GM10266 (cell line): ENCODE data around the gene TTLL11.

Experiments
- DNase-seq: peaks from one replicate; pipeline ENCODE4 v3.0.0; 2012; ENCODE audit errors: extremely low spot score
- TF ChIP-seq, protein P1 (sequence below): IDR thresholded peaks from 2 replicates; pipeline ENCODE4 v1.5.1; 2012; ENCODE audit warnings: mild to moderate bottlenecking, low read depth; ENCODE audit not compliant: control insufficient read depth, insufficient read depth; ENCODE audit errors: missing control alignments

TTLL11 gene

DNA sequence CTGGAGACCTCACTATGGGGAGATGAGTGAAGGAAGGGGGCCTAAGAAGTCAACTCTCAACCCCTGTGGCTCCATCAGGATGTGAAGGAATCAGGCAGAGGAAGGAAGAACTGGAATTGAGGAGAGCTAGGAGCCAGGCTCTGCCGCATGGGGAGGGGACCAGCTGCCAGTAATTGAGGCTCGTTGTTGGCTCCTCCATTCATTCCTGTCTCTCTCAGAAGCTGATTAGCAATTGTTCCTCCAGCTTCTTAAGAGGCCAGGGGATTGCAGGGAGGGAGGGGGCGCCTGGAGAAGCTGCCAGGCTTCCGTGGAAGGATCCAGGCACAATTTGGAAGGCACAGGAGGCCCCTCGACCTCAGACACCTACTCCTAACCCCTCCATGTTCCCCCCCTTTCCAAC is 20.5 kb upstream of the TTLL11 start:
- TF ChIP-seq, protein P1, sequence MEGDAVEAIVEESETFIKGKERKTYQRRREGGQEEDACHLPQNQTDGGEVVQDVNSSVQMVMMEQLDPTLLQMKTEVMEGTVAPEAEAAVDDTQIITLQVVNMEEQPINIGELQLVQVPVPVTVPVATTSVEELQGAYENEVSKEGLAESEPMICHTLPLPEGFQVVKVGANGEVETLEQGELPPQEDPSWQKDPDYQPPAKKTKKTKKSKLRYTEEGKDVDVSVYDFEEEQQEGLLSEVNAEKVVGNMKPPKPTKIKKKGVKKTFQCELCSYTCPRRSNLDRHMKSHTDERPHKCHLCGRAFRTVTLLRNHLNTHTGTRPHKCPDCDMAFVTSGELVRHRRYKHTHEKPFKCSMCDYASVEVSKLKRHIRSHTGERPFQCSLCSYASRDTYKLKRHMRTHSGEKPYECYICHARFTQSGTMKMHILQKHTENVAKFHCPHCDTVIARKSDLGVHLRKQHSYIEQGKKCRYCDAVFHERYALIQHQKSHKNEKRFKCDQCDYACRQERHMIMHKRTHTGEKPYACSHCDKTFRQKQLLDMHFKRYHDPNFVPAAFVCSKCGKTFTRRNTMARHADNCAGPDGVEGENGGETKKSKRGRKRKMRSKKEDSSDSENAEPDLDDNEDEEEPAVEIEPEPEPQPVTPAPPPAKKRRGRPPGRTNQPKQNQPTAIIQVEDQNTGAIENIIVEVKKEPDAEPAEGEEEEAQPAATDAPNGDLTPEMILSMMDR = no peak
- DNase-seq = no peak

DNA sequence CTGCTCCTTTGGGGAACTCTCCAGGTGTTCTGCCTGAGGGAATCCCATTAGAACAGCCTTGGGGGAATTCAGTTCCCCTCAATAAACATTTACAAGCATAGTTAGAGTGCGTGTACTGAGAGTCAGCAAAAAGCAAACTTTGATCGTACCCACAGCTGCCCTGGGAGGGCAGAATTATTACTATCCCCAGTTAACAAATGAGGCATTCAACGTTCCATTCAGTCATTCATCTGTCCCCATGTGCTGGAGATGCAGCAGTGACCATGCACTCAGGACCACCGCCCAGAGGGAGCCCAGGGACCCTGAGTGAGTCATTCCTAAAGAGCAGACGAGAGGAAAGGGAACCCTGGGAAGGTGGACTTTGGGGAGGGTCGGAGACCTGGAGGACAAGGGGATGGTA is 19.1 kb upstream of the TTLL11 start:
- TF ChIP-seq, protein P1 = no peak

DNA sequence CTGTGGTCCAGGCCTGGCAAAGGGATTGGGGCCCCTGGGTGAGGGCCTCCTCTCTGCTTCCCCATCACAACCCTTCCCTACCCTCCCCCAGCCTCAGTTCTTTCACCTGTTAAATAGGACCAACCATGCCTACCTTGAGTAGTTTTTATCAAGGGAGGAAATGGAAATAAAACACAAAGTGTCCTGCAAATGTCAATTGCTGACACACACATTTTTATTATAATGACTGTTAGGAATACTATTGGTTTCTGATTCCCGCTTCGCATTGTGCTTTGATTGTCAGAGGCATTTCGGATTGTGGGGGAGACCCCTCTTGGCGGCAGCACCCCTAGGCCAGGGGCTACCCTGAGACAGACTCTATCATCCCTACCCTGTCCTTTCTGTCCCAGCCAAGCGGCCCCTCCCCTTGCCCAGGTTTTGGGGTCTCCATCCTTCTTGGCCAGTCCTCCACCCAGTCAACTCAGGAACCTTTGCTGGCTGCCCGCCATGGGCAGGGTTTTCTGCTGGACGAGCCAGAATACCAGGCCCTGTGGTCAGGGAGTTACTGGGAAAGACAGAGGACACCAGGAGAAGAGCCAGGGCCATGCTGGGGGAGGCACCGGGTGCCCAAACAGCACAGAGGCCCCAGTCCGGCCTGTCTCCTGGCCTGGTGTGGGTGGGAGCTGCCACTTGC is 18.4 kb upstream of the TTLL11 start:
- no peak for DNase-seq
- TF ChIP-seq, protein P1 = no peak

More for the DNA sequence above, 19.1 kb upstream of the TTLL11 start:
- no peak for DNase-seq

DNA sequence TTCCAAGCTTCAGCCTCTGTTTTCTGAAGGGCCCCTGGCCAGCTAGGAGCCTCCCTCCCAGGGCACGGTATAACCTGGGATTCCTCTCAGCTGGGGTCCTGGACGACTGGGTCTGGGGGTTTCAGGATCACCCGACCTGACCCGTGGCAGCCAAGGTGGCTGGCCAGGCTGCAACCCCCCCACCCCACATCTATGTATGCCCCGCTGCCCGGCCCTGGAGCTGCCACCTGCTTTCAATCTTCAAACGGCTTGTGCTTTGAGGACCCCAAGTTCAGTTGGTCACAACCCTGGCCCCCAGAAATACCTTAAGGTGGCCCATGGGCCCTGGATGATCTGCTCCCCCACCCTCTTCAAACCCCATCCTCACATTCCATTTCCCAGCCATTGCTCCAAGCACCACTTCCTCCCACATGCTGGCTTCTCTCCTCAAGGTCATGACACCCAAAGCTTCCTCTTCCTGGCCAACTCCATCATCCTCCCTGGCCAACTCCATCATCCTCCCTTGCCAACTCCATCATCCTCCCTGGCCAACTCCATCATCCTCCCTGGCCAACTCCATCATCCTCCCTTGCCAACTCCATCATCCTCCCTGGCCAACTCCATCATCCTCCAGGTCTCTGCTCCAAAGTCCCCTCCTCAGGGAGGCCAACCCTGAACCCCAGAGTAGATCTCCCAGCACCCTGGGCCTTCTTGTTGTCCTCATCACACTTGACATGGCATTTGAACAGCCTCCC is 17.2 kb upstream of the TTLL11 start:
- DNase-seq = no peak
- TF ChIP-seq, protein P1 = no peak

DNA sequence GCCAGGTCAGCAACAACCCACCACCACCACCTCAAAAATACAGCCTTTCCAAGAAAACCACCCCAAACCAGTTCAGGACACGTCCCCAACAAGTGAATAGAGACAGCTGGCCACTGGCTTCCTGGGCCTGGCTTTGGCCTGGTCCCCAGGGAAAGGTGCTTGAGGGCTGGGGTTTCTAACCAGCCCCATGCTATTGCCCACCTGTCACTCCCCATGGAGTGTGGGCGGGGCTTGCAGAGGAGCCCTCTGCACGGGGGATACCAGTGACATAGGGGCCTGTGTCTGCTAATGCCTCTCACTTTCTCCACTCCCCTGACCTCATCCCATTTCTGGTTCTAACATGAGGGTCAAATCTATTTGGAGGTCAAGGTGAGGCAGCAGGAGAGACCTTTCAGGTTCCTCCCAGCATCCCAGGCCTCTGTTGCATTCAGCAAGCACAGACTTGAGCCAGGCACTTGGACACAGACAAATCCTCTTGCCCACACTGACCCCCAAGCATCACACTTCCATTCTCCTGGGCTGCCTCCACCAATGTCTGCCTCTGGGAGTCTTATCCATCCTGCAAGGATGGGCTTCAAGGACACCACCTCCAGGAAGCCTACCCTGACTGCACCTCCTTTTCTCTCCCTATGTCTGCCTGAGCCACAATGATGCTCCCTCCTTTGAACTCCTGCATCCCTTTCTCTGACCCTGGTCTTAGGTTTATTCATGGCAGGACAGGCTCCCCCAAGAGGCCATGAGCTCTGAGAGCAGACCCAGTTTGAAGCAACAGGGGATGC is 16.1 kb upstream of the TTLL11 start:
- DNase-seq = no peak
- TF ChIP-seq, protein P1 = no peak

DNA sequence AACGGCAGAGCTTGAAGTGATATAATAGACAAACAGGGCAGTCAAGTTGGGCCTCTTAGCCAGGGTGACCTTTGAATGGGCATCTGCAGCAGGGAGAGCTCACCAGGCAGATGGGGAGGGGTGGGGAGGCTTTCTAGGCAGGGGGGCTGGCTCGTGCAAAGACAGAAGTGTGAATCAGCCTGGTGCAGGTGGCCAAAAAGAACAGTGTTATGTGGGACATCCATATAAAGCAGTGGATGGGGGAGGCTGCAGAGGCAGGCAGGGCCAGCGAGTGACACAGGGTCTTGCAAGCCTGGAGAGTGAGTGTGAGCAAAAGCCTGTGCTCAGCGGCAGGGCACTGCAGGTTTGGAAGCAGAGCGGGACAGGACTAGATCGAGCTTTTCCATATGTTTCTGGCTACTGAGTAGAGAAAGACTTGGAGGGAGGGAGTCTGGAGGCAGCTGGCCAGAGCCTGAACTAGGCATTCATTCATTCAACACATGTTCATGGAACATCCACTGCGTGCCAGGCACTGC is 14.2 kb upstream of the TTLL11 start:
- no peak for DNase-seq
- TF ChIP-seq, protein P1 = no peak
